BE2C (cell line): ENCODE results near the gene SLC39A13.

Source experiments
- DNase-seq: peaks from one replicate; pipeline ENCODE4 v3.0.0-alpha.2; 2020
- H3K27me3 ChIP-seq: fragments of 250-450 bp; sonication (Bioruptor Pico); 2 replicates; pipeline ENCODE4 v1.5.1; 2020; ENCODE audit warnings: mild to moderate bottlenecking
- H3K36me3 ChIP-seq: fragments of 250-450 bp; sonication (Bioruptor Pico); 2 replicates; pipeline ENCODE4 v1.5.1; 2020; ENCODE audit warnings: mild to moderate bottlenecking
- H3K4me1 ChIP-seq: fragments of 250-450 bp; sonication (Bioruptor Pico); 2 replicates; pipeline ENCODE4 v1.5.1; 2020
- H3K4me3 ChIP-seq: 2 replicates; pipeline ENCODE4 v1.5.1; 2011; ENCODE audit warnings: low read depth, low read length
- H3K9me3 ChIP-seq: fragments of 250-450 bp; sonication (Bioruptor Pico); 2 replicates; pipeline ENCODE4 v1.5.1; 2020
- TF ChIP-seq, protein P1 (sequence below): IDR thresholded peaks from 2 replicates; pipeline ENCODE4 v1.5.1; 2012; ENCODE audit warnings: mild to moderate bottlenecking, low read depth, low read length

SLC39A13 gene

GRCh38 chr11:47415949-47416472 lies 7.6 kb downstream of the SLC39A13 start:
- TF ChIP-seq, protein P1, sequence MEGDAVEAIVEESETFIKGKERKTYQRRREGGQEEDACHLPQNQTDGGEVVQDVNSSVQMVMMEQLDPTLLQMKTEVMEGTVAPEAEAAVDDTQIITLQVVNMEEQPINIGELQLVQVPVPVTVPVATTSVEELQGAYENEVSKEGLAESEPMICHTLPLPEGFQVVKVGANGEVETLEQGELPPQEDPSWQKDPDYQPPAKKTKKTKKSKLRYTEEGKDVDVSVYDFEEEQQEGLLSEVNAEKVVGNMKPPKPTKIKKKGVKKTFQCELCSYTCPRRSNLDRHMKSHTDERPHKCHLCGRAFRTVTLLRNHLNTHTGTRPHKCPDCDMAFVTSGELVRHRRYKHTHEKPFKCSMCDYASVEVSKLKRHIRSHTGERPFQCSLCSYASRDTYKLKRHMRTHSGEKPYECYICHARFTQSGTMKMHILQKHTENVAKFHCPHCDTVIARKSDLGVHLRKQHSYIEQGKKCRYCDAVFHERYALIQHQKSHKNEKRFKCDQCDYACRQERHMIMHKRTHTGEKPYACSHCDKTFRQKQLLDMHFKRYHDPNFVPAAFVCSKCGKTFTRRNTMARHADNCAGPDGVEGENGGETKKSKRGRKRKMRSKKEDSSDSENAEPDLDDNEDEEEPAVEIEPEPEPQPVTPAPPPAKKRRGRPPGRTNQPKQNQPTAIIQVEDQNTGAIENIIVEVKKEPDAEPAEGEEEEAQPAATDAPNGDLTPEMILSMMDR: no peak
- DNase-seq: no peak
- no peaks in the 10 kb centered on the region for H3K27me3 ChIP-seq
- H3K36me3 ChIP-seq: peaks cover 31% of the 10 kb centered on the region
- H3K4me1 ChIP-seq: no peaks in the 10 kb centered on the region
- H3K9me3 ChIP-seq: no peaks in the 10 kb centered on the region
- no peak overlapping the region for H3K4me3 ChIP-seq

- DNase-seq: no peak
- no peaks in the 10 kb centered on the region for H3K4me1 ChIP-seq
- peaks cover 35% of the 10 kb centered on the region for H3K36me3 ChIP-seq
- TF ChIP-seq, protein P1: no peak
- no peak overlapping the region for H3K4me3 ChIP-seq
- no peaks in the 10 kb centered on the region for H3K27me3 ChIP-seq
- no peaks in the 10 kb centered on the region for H3K9me3 ChIP-seq
Observed at GRCh38 chr11:47417712-47418111, 9.3 kb downstream of the SLC39A13 start.

DNA sequence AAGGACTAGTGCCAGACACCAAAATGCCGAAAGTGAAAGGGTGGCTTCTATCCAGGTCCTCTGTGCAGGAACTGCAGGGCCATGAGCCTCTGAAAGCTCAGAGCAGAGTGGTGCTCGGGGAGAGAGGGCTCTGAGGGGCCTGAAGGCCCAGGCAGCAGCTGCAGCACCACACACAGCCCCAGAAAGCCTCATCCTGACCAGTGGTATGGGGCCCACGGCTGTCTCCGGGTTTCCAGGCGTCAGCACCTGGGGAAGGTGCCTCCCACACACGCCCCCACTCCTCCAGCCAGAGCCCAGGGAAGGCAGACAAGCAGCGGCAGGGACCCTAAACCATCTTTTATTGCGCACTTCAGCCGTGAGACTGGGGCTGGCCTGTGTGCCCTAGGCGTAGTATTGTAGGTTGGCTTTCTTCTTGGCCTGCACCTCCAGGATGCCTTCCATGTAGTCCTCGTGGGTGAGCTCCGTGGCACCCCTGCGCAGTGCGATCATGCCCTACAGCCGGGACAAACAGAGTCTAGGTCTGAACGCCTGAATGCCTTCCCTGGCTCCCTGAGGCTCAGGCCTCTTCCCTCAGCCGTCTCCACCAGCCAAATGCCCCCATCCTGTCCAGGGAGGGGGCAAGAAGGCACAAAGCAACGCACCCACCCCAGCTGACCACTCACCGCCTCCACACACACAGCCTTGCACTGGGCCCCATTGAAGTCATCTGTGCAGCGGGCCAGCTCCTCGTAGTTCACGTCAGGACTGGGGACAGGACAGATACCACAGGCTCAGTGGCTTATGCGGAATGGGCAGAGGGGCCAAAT lies 10.3 kb downstream of the SLC39A13 start:
- TF ChIP-seq, protein P1: no peak
- no peaks in the 10 kb centered on the region for H3K4me1 ChIP-seq
- DNase-seq: no peak
- H3K36me3 ChIP-seq: peaks cover 39% of the 10 kb centered on the region
- H3K27me3 ChIP-seq: no peaks in the 10 kb centered on the region
- H3K4me3 ChIP-seq: no peak overlapping the region
- no peaks in the 10 kb centered on the region for H3K9me3 ChIP-seq

GRCh38 chr11:47425611-47426010 lies 17.2 kb downstream of the SLC39A13 start:
- peaks cover 29% of the 10 kb centered on the region for H3K36me3 ChIP-seq
- H3K27me3 ChIP-seq: no peaks in the 10 kb centered on the region
- no peak for DNase-seq
- no peaks in the 10 kb centered on the region for H3K9me3 ChIP-seq
- peak overlapping the region; percentile 88 for H3K4me3 ChIP-seq
- H3K4me1 ChIP-seq: no peaks in the 10 kb centered on the region
- TF ChIP-seq, protein P1: no peak

DNA sequence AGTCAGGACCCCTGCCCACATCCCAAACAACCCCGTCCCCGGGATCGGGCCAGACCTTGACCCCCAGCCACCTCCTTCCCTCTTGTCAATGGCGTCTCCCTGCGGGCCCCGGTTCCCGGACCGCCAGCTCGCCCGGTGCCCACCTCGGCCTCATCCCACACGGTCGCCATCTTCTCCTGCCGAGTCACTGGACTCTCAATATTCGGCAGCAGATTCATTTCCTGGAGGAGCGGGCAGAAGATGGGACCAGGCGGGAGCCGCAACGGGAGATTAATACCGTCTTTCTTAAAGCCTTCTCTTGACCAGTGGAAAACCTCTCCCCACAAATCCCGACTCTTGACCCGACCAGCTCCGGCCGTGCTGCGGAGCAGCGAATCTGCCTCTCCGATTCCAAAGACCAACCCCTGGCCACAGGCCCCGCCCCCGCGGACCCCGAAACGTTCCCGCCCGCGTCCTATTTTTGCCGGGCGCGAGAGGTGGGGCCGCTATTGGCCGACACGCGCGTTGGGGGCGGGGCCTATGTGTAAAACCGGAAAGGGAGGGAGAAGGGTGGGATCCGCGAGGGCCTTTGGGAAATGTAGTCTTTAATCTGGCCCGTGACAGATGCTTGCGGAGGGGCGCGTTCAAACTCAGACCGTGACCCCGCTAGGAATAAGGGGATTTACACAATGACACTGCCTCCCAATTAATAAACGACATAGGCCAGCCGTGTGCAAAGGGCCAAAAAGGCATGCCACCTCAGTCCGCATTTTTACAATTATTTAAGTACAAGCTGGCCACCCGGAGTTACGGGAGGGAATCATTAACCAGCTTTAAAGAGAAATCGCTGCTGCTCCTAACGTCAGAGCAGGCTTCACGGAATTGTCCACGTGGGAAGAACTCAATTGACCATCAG lies 17.9 kb downstream of the SLC39A13 start, which contains the start of gene PSMC3:
PSMC3 (minus strand) TSS at position 378 of the 895 bp plus-strand sequence; CDS start at position 218, 160 bp downstream.
- TF ChIP-seq, protein P1: no peak
- no peaks in the 10 kb centered on the region for H3K27me3 ChIP-seq
- H3K4me3 ChIP-seq: peak within 1 kb of the TSS; percentile 88
- H3K9me3 ChIP-seq: no peaks in the 10 kb centered on the region
- peak; percentile 96 for DNase-seq
- no peaks in the 10 kb centered on the region for H3K4me1 ChIP-seq
- peaks cover 26% of the 10 kb centered on the region for H3K36me3 ChIP-seq
